GM18511 (cell line): ENCODE results near the gene SLC35F1.
"Not testable (repeated sequence)": the region's sequence is repeated elsewhere in the genome, so short reads cannot be mapped to it uniquely, and the experiment has no call there.

Experiments used
- ATAC-seq: cut with Tn5 transposase; IDR thresholded peaks from one replicate; pipeline ENCODE4 v1.9.1; 2021; ENCODE audit warnings: mild to moderate bottlenecking, moderate library complexity; ENCODE audit not compliant: unreplicated experiment

SLC35F1 gene

GRCh38 chr6:117924690-117925089 is 17.6 kb downstream of the SLC35F1 start:
- ATAC-seq, result no peak

DNA sequence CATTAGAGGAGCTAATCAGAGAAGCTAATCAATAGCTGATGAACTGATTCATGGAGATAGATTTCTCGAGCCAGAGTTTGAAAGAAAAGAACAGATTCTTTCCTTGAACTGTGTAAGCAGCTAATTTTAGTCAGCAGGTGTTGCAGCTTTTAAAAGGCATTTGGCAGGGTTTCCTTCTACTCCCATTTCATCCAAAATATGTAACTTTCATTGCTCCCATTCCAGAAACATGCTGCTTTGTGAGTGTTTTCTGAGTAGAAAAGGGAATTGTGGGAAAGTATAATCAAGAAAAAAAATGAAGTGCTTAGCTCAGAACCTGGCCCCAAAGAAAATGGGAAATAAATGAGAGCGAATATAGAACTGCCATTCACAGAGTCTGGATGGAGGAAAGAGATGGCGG is 20.8 kb downstream of the SLC35F1 start:
- no peak for ATAC-seq

GRCh38 chr6:117928833-117929232 is 21.8 kb downstream of the SLC35F1 start:
- no peak for ATAC-seq

GRCh38 chr6:117929501-117929900 is 22.4 kb downstream of the SLC35F1 start:
- no peak for ATAC-seq

- ATAC-seq, result no peak
Measured at GRCh38 chr6:117930645-117931044, 23.6 kb downstream of the SLC35F1 start.

GRCh38 chr6:117932001-117932400 is 24.9 kb downstream of the SLC35F1 start:
- ATAC-seq, result no peak

DNA sequence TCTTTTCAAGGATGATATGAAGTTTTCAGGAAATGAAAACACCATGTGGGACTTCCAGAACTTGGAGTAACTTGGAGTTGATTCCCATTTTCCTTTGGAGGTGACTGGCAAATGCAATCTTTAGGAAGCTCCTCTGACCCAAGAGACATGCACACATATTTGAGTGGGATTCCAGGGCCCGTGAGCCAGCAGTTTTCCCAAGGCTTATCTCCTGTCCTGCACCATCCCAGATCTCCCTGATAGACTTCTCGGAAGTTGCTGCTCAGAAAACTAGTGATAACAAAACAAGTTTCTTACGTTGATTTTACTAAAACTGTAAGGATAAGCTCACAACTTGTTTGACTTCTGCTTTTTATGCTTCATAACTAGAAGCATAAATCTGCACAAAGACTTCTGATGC is 25.6 kb downstream of the SLC35F1 start:
- ATAC-seq, result no peak

- no peak for ATAC-seq
Measured at GRCh38 chr6:117933471-117933870, 26.4 kb downstream of the SLC35F1 start.

- ATAC-seq, result no peak
Measured at GRCh38 chr6:117938311-117938995, 31.4 kb downstream of the SLC35F1 start.

DNA sequence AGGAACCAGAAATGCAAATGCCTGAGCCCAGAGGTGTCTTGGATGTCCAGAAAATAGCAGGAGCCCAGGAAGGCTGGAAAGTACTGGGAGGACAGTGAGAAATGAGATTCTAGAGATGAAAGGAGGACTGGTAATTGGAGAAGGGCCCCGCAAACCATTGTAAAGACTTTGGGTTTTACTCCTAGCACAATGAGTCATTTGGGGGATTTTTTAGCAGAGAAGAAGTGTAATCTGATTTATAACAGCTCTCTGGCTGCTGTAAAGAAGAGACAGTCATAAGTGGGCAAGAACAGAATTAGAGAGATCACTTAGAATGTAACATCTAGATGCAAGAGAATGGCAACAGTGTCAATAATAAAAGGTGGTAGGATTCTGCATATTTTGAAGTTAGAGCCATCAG is 40.2 kb downstream of the SLC35F1 start:
- ATAC-seq, result no peak

DNA sequence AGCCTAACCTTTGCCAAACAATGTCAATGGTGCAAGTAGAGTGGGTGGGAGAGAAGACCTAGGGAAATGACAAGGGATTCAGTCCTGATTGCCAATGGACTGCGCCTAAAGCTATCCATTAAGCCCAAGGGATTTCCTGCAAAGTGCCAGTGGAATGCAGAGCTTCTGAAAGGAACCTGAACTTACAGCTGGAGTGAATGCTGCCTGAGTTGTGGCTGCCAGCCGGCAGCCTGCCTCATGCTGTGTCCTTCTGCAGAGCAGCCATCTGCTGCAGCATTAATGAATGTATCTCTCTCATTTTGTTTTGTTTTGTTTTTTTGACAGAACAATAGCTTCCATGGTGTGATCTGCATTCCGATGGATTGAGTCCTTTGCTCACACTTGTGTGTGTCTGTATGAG is 44.7 kb downstream of the SLC35F1 start:
- no peak for ATAC-seq

DNA sequence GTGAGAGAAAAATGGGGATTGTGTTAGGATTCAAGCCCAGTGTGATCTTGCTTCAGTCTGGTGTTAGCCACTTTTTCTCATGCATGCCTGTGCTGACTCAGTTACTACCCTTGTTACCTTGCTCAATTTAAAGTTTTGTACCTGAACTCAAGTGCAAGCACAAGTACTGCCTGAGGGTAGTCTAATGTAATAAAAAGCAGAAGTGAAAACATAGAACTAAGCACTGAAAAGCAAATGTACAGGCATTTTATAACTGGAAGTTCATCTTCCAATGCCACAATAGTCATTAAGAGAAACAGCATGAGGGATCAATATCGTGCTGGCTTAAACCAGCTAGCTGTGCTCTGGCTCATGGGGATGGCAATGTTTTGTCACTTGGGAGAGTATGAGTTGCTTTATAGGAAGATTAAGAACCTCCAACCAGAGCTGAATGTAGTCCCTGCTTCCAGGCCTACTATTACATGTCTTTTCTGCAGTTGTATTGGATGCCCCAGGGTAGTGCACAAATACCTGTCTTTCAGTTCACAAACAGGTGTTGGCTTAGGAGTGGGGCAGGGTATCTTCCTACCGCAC is 48.7 kb downstream of the SLC35F1 start:
- peak; percentile 79 for ATAC-seq

DNA sequence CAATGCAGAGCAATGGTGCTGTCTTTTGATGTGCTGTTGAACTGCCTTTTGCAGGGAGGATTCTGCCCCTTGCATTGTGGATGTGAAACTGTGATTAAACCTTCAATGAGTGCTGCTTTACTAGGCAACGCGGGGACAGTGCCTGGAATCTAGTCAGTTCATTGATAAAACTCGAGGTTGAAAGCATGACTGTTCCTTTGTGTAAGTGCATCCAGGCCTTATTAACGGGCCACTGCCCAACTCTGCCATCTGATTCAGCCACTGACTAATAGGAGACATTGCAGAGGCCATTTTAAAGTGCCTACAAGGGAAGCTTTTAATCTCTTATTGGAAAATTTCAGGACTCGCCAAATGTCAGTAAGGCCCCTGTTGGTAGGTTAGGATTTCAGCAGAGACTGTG is 49.3 kb downstream of the SLC35F1 start:
- no peak for ATAC-seq

DNA sequence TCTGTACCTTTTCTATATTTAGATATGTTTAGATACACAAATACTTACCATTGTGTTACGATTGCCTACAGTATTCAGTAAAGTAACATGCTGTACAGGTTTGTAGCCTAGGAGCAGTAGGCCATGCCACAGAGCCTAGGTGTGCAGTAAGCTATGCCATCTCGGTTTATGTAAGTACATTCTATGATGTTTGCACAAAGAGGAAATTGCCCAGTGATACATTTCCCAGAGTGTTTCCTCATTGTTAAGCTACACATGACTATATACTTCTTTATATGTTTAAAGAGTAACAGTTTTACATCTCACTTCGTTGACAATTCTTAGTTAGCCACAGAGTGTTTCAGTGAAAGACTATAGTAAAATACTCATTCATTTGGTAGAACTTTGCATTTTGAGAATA is 51.5 kb downstream of the SLC35F1 start:
- no peak for ATAC-seq

DNA sequence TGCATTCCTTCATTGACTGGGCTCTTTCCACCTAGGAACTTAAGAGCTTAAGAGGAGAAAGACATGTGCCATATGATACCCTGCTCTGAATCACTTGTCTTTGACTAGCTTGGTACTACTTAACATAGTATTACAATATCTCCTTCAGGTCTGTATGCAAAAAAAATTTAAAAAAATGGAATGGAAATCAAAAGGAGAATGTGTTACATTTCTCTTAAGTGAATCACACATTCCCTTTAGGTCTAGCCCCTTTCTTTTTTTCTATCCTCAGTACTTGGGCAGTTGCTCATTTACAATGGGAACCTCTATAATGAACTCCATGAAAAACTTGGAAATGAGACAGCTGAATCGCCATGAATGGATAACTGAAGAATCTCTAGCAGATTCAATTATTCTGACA is 53.8 kb downstream of the SLC35F1 start:
- ATAC-seq, result no peak

- ATAC-seq, result no peak
Measured at GRCh38 chr6:117961301-117961700, 54.2 kb downstream of the SLC35F1 start.

DNA sequence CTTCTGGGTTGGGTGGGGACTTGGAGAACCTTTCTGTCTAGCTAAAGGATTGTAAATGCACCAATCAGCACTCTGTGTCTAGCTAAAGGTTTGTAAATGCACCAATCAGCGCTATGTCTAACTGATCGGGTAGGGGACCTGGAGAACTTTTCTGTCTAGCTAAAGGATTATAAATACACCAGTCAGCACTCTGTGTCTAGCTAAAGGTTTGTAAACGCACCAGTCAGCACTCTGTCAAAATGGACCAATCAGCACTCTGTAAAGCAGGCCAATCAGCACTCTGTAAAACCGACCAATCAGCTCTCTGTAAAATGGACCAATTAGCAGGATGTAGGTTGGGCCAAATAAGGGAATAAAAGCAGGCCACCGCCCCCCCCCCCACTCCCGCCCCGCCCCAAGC is 58.7 kb downstream of the SLC35F1 start:
- ATAC-seq, result not testable (repeated sequence)

GRCh38 chr6:117971637-117972036 is 64.6 kb downstream of the SLC35F1 start:
- ATAC-seq, result no peak

- ATAC-seq, result no peak
Measured at GRCh38 chr6:117974914-117975627, 68.0 kb downstream of the SLC35F1 start.

- ATAC-seq, result peak; percentile 55
Measured at GRCh38 chr6:117976030-117976651, 69.1 kb downstream of the SLC35F1 start.

DNA sequence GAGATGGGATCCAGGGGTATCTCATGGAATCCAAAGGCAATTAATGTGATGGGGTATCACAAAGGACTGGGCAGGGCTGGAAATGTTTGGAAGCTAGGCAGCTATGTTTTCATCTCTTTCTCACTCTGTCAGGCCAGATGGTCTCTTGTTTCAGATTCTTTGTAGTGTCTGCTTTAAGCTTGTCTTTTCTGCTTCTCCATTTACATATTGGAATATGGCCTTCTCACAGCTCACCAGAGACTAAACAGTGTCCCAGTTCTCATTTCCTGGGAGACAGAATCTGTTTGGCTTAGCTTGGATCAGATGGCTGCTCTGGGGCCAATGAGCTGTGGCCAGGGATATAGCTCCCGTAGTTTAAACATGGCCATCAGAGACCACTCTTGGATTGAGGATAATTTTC is 78.9 kb downstream of the SLC35F1 start:
- ATAC-seq, result no peak

DNA sequence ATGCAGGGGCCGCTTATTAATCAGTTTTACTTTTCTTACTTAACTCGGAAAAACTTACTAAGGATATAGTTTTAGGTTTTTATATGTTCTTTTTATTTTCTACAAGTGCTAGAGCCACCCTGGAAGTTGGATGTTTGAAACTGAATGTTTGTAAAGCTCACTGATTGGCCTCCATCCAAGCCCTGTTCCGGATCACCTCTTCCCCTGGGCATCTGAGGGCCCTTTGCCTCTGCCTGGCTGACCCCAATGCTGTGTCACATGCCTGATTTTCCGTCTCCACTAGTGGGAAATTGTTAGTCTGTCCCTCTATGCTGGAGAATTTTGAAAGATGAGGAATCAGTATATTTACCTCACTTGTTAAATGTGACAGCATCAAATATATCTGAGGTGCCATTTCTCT is 79.3 kb downstream of the SLC35F1 start:
- ATAC-seq, result no peak
